Right lobe of liver (tissue), 6 donors: ENCODE data around the gene ELMO1. TPM values are rescaled to one million over a fixed set of nuclear protein-coding genes. Genes with fewer than 3 reads are reported as not detected.

Experiments used
- ATAC-seq, 4 donors: fragments of 200-7000 bp; cut with Tn5 transposase; one replicate each; pipeline ENCODE4 v1.9.1; 2020; ENCODE audit warnings: mild to moderate bottlenecking in 4 of 4, moderate library complexity in 4 of 4
- DNase-seq, 3 donors: peaks; one replicate each; pipeline ENCODE4 v3.0.0-alpha.2; 2020
- H3K27ac ChIP-seq, 3 donors: fragments of 200-600 bp; one replicate each; pipeline ENCODE4 v1.8.0; 2022
- H3K27me3 ChIP-seq, 2 donors: fragments of 200-600 bp; one replicate each; pipeline ENCODE4 v1.8.0; 2022
- H3K36me3 ChIP-seq, 4 donors: fragments of 200-600 bp; sonication (generic) in 1 of 4; one replicate each; pipeline versions ENCODE4 v1.5.1 to v1.8.0; 2017 to 2022; ENCODE audit warnings: control low read depth in 1 of 4
- H3K4me1 ChIP-seq, 4 donors: fragments of 200-600 bp; sonication (generic) in 1 of 4; one replicate each; pipeline versions ENCODE4 v1.5.1 to v1.8.0; 2017 to 2022; ENCODE audit warnings: control low read depth in 1 of 4
- H3K4me3 ChIP-seq, 3 donors: fragments of 200-600 bp; one replicate each; pipeline ENCODE4 v1.8.0; 2022
- H3K9me3 ChIP-seq, 4 donors: fragments of 200-600 bp; sonication (generic) in 1 of 4; one replicate each; pipeline versions ENCODE4 v1.5.1 to v1.8.0; 2017 to 2022; ENCODE audit warnings: control low read depth in 1 of 4
- POLR2A ChIP-seq: fragments of 450-650 bp; IDR thresholded peaks from one replicate; pipeline ENCODE4 v1.6.1; 2017; ENCODE audit warnings: antibody characterized with exemption, mild to moderate bottlenecking
- WGBS: methylation state at CpG from one replicate; pipeline ENCODE4 v1.1.6; 2018; ENCODE audit warnings: low coverage, low lambda C conversion rate; ENCODE audit not compliant: insufficient coverage; ENCODE audit errors: missing lambda C conversion rate; 5-methylcytosine and 5-hydroxymethylcytosine counted together
- intact Hi-C, 2 donors: fragments of 100-400 bp; cut with DNase I; formaldehyde crosslinking; loops; one replicate each; pipeline versions ENCODE4 v1.11.2 to v1.14.1; 2022
- total RNA-seq, 6 experiments: library from RNA; depleted of rRNA in 2 of 6; stranded (reverse); fragments of >200 nt in 2 of 6; fragmentation: NEBNext Ultra II Directional in 3 of 6; extraction: Animal tissue kit (Norgen Biotek cat#: 25700) in 3 of 6; gene quantifications; one replicate each; pipeline versions ENCODE4 v1.1.0 to v1.2.4, GENCODE V29; 2016 to 2023
- TF ChIP-seq, protein P1 (sequence below), 4 donors: fragments of 200-600 bp in 3 of 4; fragments of 450-650 bp in 1 of 4; IDR thresholded peaks; one replicate each; pipeline versions ENCODE4 v1.5.1 to v1.8.0; 2016 to 2022; ENCODE audit warnings: antibody characterized with exemption in 4 of 4, mild to moderate bottlenecking in 2 of 4
- donor health status: DM: no; HTN: yes; CAD: no.
- donor health status: DM: no; HTN: no; CAD: no.
- donor health status: DM: no; HTN: no; CAD: no.
- donor health status: DM: no; HTN: yes; CAD: no.
- donor health status: DM: no; HTN: yes; CAD: no.

ELMO1 gene
- total RNA-seq, 6 experiments from 2014 or later = 18.4 to 55.4 (median 25.1) TPM

DNA sequence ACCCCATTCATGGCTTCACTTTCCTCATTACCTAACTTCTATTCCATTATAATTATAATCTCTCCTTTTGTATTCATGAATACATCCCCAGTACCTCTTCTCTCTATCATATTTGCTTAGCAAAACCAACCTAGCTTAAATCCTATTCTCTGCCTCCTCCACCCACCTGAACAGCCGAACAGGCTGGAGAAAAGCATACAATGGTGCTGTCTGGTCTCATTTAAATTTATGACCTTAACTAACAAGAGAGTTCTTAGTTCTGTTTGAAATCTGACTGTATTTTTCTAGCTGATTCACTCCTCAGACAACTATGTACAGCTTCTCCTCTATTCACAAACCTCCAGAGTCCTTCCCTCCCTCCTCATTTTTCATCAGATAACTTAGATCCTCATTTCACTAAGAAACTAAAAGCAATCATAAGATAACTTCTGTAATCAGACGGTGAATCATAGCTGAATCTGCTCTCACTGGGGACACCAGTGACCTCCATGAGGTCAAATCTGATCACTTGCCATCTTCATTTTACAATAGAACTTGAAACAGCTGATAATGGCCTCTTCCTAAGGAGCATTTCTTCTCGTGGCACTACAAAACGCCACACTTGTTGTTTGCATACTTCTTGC is 490.4 kb downstream of the ELMO1 start:
- H3K4me1 ChIP-seq = peaks cover 0 to 6% (median 0%) of the 10 kb centered on the region in 4 donors
- ATAC-seq = no peak
- WGBS = 83% methylated on average over 4 of the region's 4 CpGs
- intact Hi-C loops = no loop called here
- no peaks in the 10 kb centered on the region for H3K27me3 ChIP-seq
- H3K9me3 ChIP-seq = no peaks in the 10 kb centered on the region
- no peak overlapping the region for H3K27ac ChIP-seq
- no peak for DNase-seq
- TF ChIP-seq, protein P1, sequence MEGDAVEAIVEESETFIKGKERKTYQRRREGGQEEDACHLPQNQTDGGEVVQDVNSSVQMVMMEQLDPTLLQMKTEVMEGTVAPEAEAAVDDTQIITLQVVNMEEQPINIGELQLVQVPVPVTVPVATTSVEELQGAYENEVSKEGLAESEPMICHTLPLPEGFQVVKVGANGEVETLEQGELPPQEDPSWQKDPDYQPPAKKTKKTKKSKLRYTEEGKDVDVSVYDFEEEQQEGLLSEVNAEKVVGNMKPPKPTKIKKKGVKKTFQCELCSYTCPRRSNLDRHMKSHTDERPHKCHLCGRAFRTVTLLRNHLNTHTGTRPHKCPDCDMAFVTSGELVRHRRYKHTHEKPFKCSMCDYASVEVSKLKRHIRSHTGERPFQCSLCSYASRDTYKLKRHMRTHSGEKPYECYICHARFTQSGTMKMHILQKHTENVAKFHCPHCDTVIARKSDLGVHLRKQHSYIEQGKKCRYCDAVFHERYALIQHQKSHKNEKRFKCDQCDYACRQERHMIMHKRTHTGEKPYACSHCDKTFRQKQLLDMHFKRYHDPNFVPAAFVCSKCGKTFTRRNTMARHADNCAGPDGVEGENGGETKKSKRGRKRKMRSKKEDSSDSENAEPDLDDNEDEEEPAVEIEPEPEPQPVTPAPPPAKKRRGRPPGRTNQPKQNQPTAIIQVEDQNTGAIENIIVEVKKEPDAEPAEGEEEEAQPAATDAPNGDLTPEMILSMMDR (IDR thresholded peaks at IDR 0.05) = no peak
- TF ChIP-seq POLR2A = no peak
- H3K4me3 ChIP-seq = no peak overlapping the region
- H3K36me3 ChIP-seq = no peaks in the 10 kb centered on the region

DNA sequence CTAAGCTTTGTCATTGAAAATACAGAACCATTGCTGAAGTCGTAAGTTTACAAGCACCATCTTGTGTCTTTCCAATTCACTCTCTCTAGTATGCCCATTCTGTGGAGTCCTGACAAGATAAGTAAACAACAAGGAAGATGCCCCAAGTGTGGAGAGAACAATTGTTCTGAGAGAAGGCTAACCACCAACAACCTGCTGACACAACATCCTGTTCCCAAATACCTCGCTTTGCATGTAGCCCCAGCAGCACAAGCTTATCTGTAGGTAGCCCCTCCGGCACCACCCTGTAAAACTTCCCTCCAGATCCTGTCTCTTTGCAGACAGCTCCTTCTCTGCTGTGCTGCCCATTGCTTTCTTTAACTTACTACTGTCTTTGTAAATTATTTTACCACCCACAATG is 491.0 kb downstream of the ELMO1 start:
- ATAC-seq (no peak), DNase-seq (no peak)
- Histone ChIP-seq H3K4me1 (peaks cover 0 to 6% (median 0%) of the 10 kb centered on the region in 4 donors), H3K9me3 (no peaks in the 10 kb centered on the region), H3K4me3 (no peak overlapping the region), H3K27ac (no peak overlapping the region), H3K36me3 (no peaks in the 10 kb centered on the region), H3K27me3 (no peaks in the 10 kb centered on the region)
- no peak for TF ChIP-seq POLR2A
- 90% methylated on average over 3 of the region's 3 CpGs for WGBS
- intact Hi-C loops = no loop called here

DNA sequence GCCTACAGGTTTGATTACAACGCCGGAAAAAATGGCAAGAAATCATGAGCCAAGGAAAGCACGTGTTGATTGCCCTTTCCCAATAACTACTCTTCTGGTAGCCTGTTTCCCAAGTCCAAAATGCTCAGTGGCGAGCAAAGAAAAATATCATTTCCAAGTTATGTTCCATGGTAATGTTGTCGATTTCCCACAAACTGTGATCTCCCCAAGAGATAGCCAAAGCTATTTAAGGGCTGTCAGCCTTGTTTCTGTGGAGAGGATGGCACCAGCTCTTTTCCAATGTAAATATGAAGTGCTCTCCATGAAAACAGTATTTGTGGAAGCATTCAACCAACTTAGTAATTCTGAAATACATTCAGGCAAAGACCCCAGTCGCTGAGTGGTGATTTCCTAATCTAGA is 491.9 kb downstream of the ELMO1 start:
- Histone ChIP-seq H3K9me3 (no peaks in the 10 kb centered on the region), H3K27me3 (no peaks in the 10 kb centered on the region), H3K27ac (no peak overlapping the region), H3K4me1 (peaks cover 0 to 1% (median 0%) of the 10 kb centered on the region in 4 donors), H3K36me3 (no peaks in the 10 kb centered on the region), H3K4me3 (no peak overlapping the region)
- ATAC-seq (no peak), DNase-seq (no peak)
- no peak for TF ChIP-seq POLR2A
- TF ChIP-seq, protein P1 (IDR thresholded peaks at IDR 0.05) = no peak
- intact Hi-C loops = no loop called here
- 95% methylated on average over 6 of the region's 6 CpGs for WGBS

DNA sequence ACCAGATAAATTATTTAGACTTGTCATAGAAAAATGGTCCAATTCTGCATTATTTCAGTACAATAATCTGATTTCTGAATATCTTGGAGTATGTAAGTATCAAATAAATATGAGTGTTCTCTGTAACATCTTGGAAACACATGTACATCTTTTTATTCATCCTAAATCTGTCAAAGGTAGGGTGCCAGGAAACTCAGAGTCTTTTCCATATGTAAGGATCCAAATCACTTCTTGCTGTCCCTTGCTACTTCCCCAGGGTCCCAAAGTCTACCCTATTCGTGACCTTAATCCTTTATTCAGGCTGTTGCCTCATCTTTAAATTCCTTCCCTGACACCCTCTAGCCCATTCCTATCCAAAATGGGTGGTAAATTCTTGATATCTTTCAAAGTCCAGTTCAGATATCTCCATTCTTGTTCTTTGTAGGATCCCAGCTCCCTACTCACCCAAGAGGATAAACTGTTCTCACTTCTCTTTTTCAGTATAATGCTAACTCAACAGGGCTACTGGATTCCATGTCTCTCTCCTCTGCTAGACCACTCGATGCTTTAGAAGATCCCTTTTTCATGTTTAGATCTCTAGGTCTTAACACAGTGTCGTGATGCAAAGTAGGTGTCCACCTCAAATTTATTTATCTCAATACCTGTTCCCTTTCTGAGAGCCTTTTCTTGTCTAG is 493.1 kb downstream of the ELMO1 start:
- Histone ChIP-seq H3K27ac (no peak overlapping the region), H3K36me3 (no peaks in the 10 kb centered on the region), H3K4me1 (peaks cover 0 to under 1% (median 0%) of the 10 kb centered on the region in 4 donors), H3K27me3 (no peaks in the 10 kb centered on the region), H3K4me3 (no peak overlapping the region), H3K9me3 (no peaks in the 10 kb centered on the region)
- DNase-seq = no peak
- intact Hi-C loops = no loop called here
- 90% methylated on average over 3 of the region's 3 CpGs for WGBS
- TF ChIP-seq POLR2A = no peak
- TF ChIP-seq, protein P1 (IDR thresholded peaks at IDR 0.05) = no peak
- no peak for ATAC-seq

DNA sequence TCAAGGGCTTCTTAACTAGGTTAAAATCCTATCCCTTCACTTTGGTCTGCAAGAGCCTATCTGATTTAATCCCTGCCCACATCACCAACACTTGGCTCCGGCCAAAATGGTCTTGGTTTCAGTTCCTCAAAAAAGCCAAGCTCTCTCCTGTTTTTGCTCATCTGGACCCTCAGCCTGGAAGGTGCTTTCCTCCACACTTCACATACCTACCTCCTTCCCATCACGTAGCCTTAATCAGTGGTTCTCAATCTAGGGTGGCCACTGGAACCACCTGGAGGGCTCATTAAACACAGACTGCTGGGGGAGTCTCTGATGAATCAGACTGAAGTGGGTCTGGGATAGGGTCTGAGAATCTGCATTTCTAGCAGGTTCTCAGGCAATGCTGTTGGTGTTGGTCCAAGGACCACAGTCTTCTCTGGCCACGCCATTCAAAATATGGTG is 497.4 kb downstream of the ELMO1 start:
- H3K36me3 ChIP-seq = no peaks in the 10 kb centered on the region
- TF ChIP-seq, protein P1 (IDR thresholded peaks at IDR 0.05) = no peak
- no peak for TF ChIP-seq POLR2A
- DNase-seq = no peak
- peaks cover 0 to 18% (median 6%) of the 10 kb centered on the region in 4 donors for H3K4me1 ChIP-seq
- intact Hi-C loops = no loop called here
- no peak overlapping the region for H3K27ac ChIP-seq
- no peak overlapping the region for H3K4me3 ChIP-seq
- no peak for ATAC-seq
- WGBS = 76% methylated on average over 3 of the region's 3 CpGs
- no peaks in the 10 kb centered on the region for H3K27me3 ChIP-seq
- no peaks in the 10 kb centered on the region for H3K9me3 ChIP-seq
